Measurements from ENCODE around the gene ARHGAP6.

Gene ARHGAP6, protein sequence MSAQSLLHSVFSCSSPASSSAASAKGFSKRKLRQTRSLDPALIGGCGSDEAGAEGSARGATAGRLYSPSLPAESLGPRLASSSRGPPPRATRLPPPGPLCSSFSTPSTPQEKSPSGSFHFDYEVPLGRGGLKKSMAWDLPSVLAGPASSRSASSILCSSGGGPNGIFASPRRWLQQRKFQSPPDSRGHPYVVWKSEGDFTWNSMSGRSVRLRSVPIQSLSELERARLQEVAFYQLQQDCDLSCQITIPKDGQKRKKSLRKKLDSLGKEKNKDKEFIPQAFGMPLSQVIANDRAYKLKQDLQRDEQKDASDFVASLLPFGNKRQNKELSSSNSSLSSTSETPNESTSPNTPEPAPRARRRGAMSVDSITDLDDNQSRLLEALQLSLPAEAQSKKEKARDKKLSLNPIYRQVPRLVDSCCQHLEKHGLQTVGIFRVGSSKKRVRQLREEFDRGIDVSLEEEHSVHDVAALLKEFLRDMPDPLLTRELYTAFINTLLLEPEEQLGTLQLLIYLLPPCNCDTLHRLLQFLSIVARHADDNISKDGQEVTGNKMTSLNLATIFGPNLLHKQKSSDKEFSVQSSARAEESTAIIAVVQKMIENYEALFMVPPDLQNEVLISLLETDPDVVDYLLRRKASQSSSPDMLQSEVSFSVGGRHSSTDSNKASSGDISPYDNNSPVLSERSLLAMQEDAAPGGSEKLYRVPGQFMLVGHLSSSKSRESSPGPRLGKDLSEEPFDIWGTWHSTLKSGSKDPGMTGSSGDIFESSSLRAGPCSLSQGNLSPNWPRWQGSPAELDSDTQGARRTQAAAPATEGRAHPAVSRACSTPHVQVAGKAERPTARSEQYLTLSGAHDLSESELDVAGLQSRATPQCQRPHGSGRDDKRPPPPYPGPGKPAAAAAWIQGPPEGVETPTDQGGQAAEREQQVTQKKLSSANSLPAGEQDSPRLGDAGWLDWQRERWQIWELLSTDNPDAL (N-terminal part only)

DNA sequence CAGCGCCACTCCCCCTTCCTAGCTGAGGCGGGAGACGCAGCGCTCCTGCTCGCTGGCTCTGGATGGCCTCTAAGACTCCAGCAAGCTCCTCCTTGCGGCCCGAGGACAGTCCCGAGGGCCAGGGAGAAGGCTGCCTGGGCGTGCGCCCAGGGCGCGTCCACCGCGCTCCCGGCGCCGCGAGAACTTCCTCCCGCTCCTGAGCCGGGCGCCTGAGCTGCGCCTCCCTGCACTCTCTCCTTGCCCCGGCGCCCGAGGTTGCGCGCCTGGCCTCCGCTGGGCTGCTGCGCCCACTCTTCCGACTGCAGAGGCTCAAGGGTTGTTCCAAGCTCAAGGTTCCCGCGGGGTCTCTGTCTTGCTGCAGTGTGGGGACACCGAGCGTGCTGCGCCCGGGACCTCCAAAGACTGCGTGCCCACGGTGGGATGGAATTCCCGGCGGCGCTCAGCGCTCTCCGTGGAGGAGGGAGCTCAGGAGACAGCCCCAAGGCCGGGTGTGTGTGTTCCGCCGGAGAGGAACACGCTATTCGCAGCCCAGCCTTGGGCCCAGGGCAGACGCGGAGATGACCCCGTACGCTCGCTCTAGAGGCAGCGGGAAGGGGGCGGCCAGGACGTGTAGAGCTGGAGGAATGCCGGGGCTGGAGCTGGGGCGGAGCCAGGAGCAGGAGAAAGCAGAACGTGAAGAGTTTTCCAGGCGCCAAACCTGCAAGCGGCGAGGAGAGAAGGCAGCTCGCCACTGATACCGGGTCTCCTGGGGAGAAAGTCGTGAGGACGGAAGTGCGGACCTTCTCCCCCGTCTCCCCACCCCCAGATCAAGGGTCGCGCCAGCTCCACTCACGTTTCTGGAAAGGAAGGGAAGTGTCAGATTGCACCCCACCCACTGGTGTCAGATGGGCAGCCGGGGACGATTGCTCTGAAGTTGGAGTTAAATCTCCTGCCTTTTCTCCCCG lies at the start of gene ARHGAP6:
Gene ARHGAP6, minus strand, starts transcription at position 753 of the 944 bp plus-strand sequence. CDS start 1,092 bp downstream, outside the sequence.
- DNase-seq (ENCODE audit: low spot score), result no peak

GRCh38 chrX:11704725-11705495 lies 39.2 kb upstream of the ARHGAP6 start:
- no peak for DNase-seq (ENCODE audit: low spot score)

GRCh38 chrX:11703855-11704254 lies 38.1 kb upstream of the ARHGAP6 start:
- DNase-seq (ENCODE audit: low spot score), result no peak

- no peak for DNase-seq (ENCODE audit: low spot score)
These were observed 37.4 kb upstream of the ARHGAP6 start for GRCh38 chrX:11702965-11703631.

DNA sequence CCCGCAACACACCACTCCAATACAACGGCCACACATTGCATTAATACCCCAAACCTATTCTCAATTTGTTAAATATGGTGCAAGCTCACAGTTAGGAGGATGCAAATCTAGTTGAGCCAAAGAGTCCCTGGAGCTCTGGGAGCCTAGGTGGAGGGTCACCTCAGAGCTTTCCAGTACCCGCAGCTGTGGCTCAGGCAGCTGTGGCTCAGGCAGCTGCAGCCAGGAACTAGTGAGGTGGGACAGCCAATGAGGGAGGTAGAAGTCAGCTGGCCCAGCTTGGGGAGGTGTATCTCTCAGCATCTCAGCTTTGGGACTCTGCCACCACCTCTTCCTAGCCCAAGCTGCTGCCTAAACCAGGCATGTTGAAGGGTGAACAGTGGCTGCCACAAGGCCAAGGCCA lies 36.7 kb upstream of the ARHGAP6 start:
- DNase-seq (ENCODE audit: low spot score), result no peak

- DNase-seq (ENCODE audit: low spot score), result no peak
These were observed 33.0 kb upstream of the ARHGAP6 start for GRCh38 chrX:11698702-11699101.

DNA sequence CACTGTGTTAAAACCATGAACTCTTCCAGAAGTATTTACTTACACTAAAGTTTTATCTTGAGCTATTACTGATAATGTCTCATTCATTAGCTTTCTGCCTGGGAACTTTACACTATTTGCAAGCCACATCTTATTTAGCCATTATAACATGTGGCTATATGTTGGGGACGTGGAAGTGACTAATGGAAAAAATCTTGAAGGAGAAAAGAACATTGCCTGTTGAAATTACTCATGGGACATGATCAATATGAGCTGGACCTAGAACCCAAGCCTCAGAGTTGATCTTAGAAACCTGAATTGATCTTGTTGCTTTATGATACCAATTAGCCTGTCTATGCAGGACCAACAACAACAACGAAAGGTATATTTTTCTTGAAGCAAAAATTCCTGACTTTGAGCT lies 22.5 kb upstream of the ARHGAP6 start:
- no peak for DNase-seq (ENCODE audit: low spot score)

DNA sequence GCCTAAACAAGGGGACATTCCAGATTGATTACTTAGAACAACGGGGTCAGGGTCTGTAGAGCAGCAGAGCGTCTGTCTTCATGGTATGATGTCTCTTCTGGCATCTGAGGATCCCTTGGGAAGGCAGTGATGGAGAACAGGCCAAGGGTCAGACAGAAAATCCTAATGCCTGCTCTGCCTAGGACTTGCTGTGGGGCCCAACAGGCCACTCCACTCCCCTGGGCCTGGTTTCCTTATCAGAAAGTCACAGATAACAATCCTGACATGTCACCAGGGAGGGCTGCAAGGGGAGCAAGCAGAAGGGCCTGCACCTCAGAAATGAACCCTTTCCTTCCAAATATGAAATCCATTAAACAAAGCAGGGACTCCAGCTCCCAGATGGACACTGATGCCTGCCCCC lies 21.4 kb upstream of the ARHGAP6 start:
- DNase-seq (ENCODE audit: low spot score), result no peak

- DNase-seq (ENCODE audit: low spot score), result no peak
These were observed 17.3 kb upstream of the ARHGAP6 start for GRCh38 chrX:11683057-11683456.

GRCh38 chrX:11678158-11678557 lies 12.4 kb upstream of the ARHGAP6 start:
- DNase-seq (ENCODE audit: low spot score), result no peak

DNA sequence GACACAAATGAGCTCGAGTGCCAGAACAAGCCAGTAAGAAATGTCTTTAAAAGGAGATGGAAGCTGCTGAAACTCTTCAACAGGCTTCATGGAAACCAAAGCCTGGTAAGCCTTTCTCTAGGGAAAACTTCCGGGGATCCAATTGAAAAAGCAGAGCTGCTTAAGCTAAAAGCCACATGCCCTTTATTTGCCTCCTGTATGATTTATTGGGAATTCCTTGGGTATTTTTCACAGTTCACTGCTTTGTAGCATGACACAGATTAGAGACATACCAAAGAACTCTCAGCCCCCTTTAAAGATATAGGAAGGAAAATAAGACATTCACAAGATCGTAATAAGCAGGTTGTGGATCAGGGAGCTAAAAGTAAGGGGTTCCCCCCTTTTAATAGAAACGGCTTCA lies 6.5 kb upstream of the ARHGAP6 start:
- no peak for DNase-seq (ENCODE audit: low spot score)

- DNase-seq (ENCODE audit: low spot score), result no peak
These were observed 4.6 kb upstream of the ARHGAP6 start for GRCh38 chrX:11670316-11670715.

GRCh38 chrX:11666952-11667685 lies 1.4 kb upstream of the ARHGAP6 start:
- no peak for DNase-seq (ENCODE audit: low spot score)

- DNase-seq (ENCODE audit: low spot score), result no peak
These were observed 444 bp upstream of the ARHGAP6 start for GRCh38 chrX:11666164-11666563.

DNA sequence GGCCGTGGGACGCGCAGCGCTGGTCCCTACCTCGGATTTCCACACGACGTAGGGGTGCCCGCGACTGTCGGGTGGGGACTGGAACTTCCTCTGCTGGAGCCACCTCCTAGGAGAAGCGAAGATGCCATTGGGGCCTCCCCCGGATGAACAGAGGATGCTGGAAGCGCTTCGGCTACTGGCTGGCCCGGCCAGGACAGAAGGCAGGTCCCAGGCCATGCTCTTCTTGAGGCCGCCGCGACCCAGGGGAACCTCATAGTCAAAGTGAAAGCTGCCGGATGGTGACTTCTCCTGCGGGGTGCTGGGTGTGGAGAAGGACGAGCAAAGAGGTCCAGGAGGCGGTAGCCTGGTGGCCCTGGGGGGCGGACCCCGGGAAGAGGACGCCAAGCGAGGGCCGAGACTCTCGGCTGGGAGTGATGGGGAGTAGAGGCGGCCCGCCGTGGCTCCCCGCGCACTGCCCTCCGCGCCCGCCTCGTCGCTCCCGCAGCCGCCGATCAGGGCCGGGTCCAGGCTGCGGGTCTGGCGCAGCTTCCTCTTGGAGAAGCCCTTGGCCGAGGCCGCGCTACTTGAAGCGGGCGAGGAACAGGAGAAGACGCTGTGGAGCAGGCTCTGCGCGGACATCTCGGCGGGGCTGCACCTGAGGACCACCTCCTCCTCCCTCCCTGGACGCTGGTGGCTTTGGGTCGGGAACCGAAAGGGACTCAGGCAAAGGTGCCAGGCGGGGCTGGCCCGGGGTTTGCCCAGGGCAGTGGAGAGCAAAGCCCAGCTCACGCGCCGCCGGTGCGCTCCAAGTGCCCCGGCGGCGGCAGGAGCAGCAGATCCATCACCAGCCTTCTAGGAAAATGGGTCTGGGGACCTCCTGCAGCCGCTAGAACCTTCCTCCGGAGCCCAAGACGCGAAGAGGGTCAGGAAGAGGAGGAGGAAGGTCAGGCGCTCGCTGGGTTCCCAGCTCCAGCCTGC lies 1.2 kb downstream of the ARHGAP6 start:
- no peak for DNase-seq (ENCODE audit: low spot score)

DNA sequence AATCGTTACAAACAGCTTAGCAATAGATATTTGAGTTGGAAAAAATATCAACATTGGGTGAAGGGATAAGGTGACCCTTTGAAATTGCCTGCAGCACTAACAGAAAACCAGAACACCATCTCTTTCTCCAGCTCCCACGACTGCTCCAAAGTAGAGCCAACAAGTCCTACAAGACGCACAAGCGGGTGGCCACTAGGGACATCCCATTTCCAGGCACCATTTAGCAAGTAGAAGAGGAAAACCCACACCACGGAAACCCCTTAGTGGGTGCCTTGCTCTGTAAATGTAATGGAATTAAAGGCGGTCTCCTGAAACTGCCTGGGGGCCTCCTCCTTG lies 1.9 kb downstream of the ARHGAP6 start:
- no peak for DNase-seq (ENCODE audit: low spot score)

- DNase-seq (ENCODE audit: low spot score), result no peak
These were observed 10.3 kb downstream of the ARHGAP6 start for GRCh38 chrX:11655282-11656015.

All from LoVo (cell line).